HEK293T (cell line): ENCODE data around the gene ERC1.

Experiments used
- CTCF ChIA-PET: fragments of 350-600 bp; formaldehyde crosslinking; extraction: SDS; loops from one replicate; lab custom pipeline; 2021; ENCODE audit warnings: antibody characterized with exemption, inconsistent platforms; lab: Yijun Ruan, JAX
- POLR2A ChIA-PET: fragments of 350-600 bp; formaldehyde crosslinking; extraction: SDS; loops from one replicate; lab custom pipeline; 2020; ENCODE audit warnings: antibody characterized with exemption, inconsistent platforms; lab: Yijun Ruan, JAX
- DNase-seq: peaks from one replicate; pipeline ENCODE4 v3.0.0; 2012; ENCODE audit warnings: mixed read lengths; ENCODE audit errors: extremely low spot score
- ARNT ChIP-seq: fragments of 450-650 bp; IDR thresholded peaks from 2 replicates; pipeline ENCODE4 v1.6.1; 2017; ENCODE audit warnings: mild to moderate bottlenecking
- BHLHE40 ChIP-seq: fragments of 450-650 bp; IDR thresholded peaks from 2 replicates; pipeline ENCODE4 v1.6.1; 2016; ENCODE audit warnings: mild to moderate bottlenecking, moderate library complexity, borderline replicate concordance
- CTBP1 ChIP-seq: fragments of 450-650 bp; IDR thresholded peaks from 2 replicates; pipeline ENCODE4 v1.6.1; 2016; ENCODE audit warnings: borderline replicate concordance
- ELF4 ChIP-seq: fragments of 450-650 bp; IDR thresholded peaks from 2 replicates; pipeline ENCODE4 v1.6.1; 2017; ENCODE audit warnings: antibody characterized with exemption
- FOXA1 ChIP-seq: fragments of 450-650 bp; IDR thresholded peaks from 2 replicates; pipeline ENCODE4 v1.6.1; 2016; ENCODE audit warnings: mild to moderate bottlenecking
- FOXK2 ChIP-seq: fragments of 450-650 bp; IDR thresholded peaks from 2 replicates; pipeline ENCODE4 v1.6.1; 2016; ENCODE audit warnings: mild to moderate bottlenecking
- FOXM1 ChIP-seq: fragments of 450-650 bp; IDR thresholded peaks from 2 replicates; pipeline ENCODE4 v1.6.1; 2017; ENCODE audit warnings: mild to moderate bottlenecking, borderline replicate concordance
- HDGF ChIP-seq: fragments of 450-650 bp; IDR thresholded peaks from 2 replicates; pipeline ENCODE4 v1.6.1; 2017; ENCODE audit warnings: antibody characterized with exemption, borderline replicate concordance
- L3MBTL2 ChIP-seq: fragments of 450-650 bp; conservative IDR thresholded peaks from 2 replicates; pipeline ENCODE4 v1.6.1; 2016; ENCODE audit warnings: mild to moderate bottlenecking
- LEF1 ChIP-seq: fragments of 450-650 bp; IDR thresholded peaks from 2 replicates; pipeline ENCODE4 v1.6.1; 2017; ENCODE audit warnings: mild to moderate bottlenecking, borderline replicate concordance
- NFRKB ChIP-seq: fragments of 450-650 bp; IDR thresholded peaks from 2 replicates; pipeline ENCODE4 v1.6.1; 2016; ENCODE audit warnings: mild to moderate bottlenecking, moderate library complexity
- PKNOX1 ChIP-seq: fragments of 450-650 bp; IDR thresholded peaks from 2 replicates; pipeline ENCODE4 v1.6.1; 2016
- SP1 ChIP-seq: fragments of 450-650 bp; IDR thresholded peaks from 2 replicates; pipeline ENCODE4 v1.6.1; 2017
- SUZ12 ChIP-seq: fragments of 450-650 bp; IDR thresholded peaks from 2 replicates; pipeline ENCODE4 v1.6.1; 2016; ENCODE audit warnings: mild to moderate bottlenecking
- TARDBP ChIP-seq: fragments of 450-650 bp; IDR thresholded peaks from 2 replicates; pipeline ENCODE4 v1.6.1; 2016
- ZNF384 ChIP-seq: fragments of 450-650 bp; IDR thresholded peaks from 2 replicates; pipeline ENCODE4 v1.6.1; 2016

ERC1 gene

GRCh38 chr12:1382826-1383225 lies 391.8 kb downstream of the ERC1 start:
- no peak for DNase-seq
- ChIA-PET POLR2A (no interaction called here), CTCF (no interaction called here)
- TF ChIP-seq SUZ12: no peak
- no peak for TF ChIP-seq ZNF384
- no peak for TF ChIP-seq L3MBTL2
- no peak for TF ChIP-seq ARNT
- TF ChIP-seq FOXK2: no peak
- TF ChIP-seq LEF1: no peak
- no peak for TF ChIP-seq NFRKB
- TF ChIP-seq FOXM1: no peak
- TF ChIP-seq ELF4: no peak
- TF ChIP-seq PKNOX1: no peak
- no peak for TF ChIP-seq TARDBP
- no peak for TF ChIP-seq SP1
- no peak for TF ChIP-seq CTBP1
- no peak for TF ChIP-seq FOXA1
- TF ChIP-seq BHLHE40: no peak
- TF ChIP-seq HDGF: no peak

GRCh38 chr12:1383758-1384157 lies 392.7 kb downstream of the ERC1 start:
- TF ChIP-seq BHLHE40 (no peak), SP1 (no peak), ELF4 (no peak), NFRKB (no peak), ARNT (no peak), SUZ12 (no peak), FOXM1 (no peak), CTBP1 (no peak), LEF1 (no peak), L3MBTL2 (no peak), TARDBP (no peak), FOXK2 (no peak), FOXA1 (no peak), PKNOX1 (no peak), HDGF (no peak), ZNF384 (no peak)
- DNase-seq: no peak
- ChIA-PET CTCF (no interaction called here), POLR2A (no interaction called here)

GRCh38 chr12:1384910-1385309 lies 393.9 kb downstream of the ERC1 start:
- ChIA-PET POLR2A (no interaction called here), CTCF (no interaction called here)
- no peak for DNase-seq
- TF ChIP-seq FOXK2 (no peak), NFRKB (no peak), PKNOX1 (no peak)

GRCh38 chr12:1391722-1392121 lies 400.7 kb downstream of the ERC1 start:
- TF ChIP-seq ELF4: no peak
- TF ChIP-seq ZNF384: no peak
- TF ChIP-seq SP1: no peak
- no peak for TF ChIP-seq ARNT
- TF ChIP-seq FOXK2: no peak
- DNase-seq: no peak
- ChIA-PET CTCF (no interaction called here), POLR2A (no interaction called here)

- no peak for TF ChIP-seq ZNF384
- no peak for TF ChIP-seq CTBP1
- no peak for TF ChIP-seq NFRKB
- no peak for TF ChIP-seq BHLHE40
- TF ChIP-seq FOXA1: no peak
- TF ChIP-seq SP1: no peak
- no peak for TF ChIP-seq TARDBP
- no peak for TF ChIP-seq LEF1
- no peak for TF ChIP-seq ARNT
- no peak for TF ChIP-seq FOXM1
- TF ChIP-seq L3MBTL2: no peak
- no peak for TF ChIP-seq FOXK2
- TF ChIP-seq HDGF: no peak
- no peak for TF ChIP-seq ELF4
- TF ChIP-seq PKNOX1: no peak
- no peak for TF ChIP-seq SUZ12
- POLR2A ChIA-PET: no interaction called here
- DNase-seq: no peak
- CTCF ChIA-PET: no interaction called here
These were observed 404.5 kb downstream of the ERC1 start for GRCh38 chr12:1395421-1395955.

- POLR2A ChIA-PET: no interaction called here
- TF ChIP-seq FOXK2 (no peak), ZNF384 (peak; percentile 82)
- CTCF ChIA-PET: no interaction called here
- DNase-seq: no peak
These were observed 407.6 kb downstream of the ERC1 start for GRCh38 chr12:1398673-1399072.

GRCh38 chr12:1401891-1402290 lies 410.9 kb downstream of the ERC1 start:
- POLR2A ChIA-PET: no interaction called here
- TF ChIP-seq NFRKB (no peak), TARDBP (no peak), FOXM1 (no peak), ARNT (no peak), BHLHE40 (no peak), HDGF (no peak), CTBP1 (no peak), FOXK2 (no peak), SP1 (no peak), SUZ12 (no peak), FOXA1 (no peak), ELF4 (no peak), LEF1 (no peak), ZNF384 (no peak), L3MBTL2 (no peak), PKNOX1 (no peak)
- CTCF ChIA-PET: no interaction called here
- DNase-seq: no peak
